Testis (tissue), 3 donors: ENCODE results near the gene NAT9. TPM values are rescaled to one million over a fixed set of nuclear protein-coding genes. Genes with fewer than 3 reads are reported as not detected.

ENCODE experiments used
- DNase-seq: peaks from one replicate; pipeline ENCODE4 v3.0.0-alpha.2; 2019
- H3K27ac ChIP-seq, 2 donors: fragments of 200-600 bp; sonication (generic); one replicate each; pipeline ENCODE4 v1.5.1; 2019
- H3K27me3 ChIP-seq: fragments of 200-600 bp; sonication (generic); one replicate; pipeline ENCODE4 v1.5.1; 2019
- H3K36me3 ChIP-seq: fragments of 200-600 bp; sonication (generic); one replicate; pipeline ENCODE4 v1.5.1; 2017; ENCODE audit warnings: low read depth; ENCODE audit errors: missing control alignments
- H3K4me1 ChIP-seq: fragments of 200-600 bp; sonication (generic); one replicate; pipeline ENCODE4 v1.5.1; 2019
- H3K4me3 ChIP-seq, 2 donors: fragments of 200-600 bp; sonication (generic); one replicate each; pipeline ENCODE4 v1.5.1; 2017 to 2019
- H3K9me3 ChIP-seq: fragments of 200-600 bp; sonication (generic); one replicate; pipeline ENCODE4 v1.5.1; 2017
- POLR2A ChIP-seq: fragments of 450-650 bp; IDR thresholded peaks from one replicate; pipeline ENCODE4 v1.6.1; 2017; ENCODE audit warnings: antibody characterized with exemption, mild to moderate bottlenecking, moderate library complexity
- WGBS, 2 donors: methylation state at CpG; one replicate each; pipeline ENCODE4 v1.1.5; 2018; 5-methylcytosine and 5-hydroxymethylcytosine counted together
- intact Hi-C: fragments of 100-400 bp; cut with DNase I; formaldehyde crosslinking; loops from one replicate; pipeline ENCODE4 v1.15.1; 2023; ENCODE audit warnings: low total_unique reads
- polyA plus RNA-seq: library from polyadenylated mRNA; stranded (reverse); fragments of 350-450 nt; fragmentation: Illumina TruSeq; extraction: RNeasy Lipid Tissue Mini Kit (QIAGEN cat#74804); gene quantifications from one replicate; pipeline ENCODE4 v1.2.3, GENCODE V29; 2014; ENCODE audit warnings: low read depth, low replicate concordance; ENCODE audit not compliant: insufficient read depth
- total RNA-seq, 2 donors: library from RNA; depleted of rRNA; stranded (reverse); fragments of >200 nt; gene quantifications; one replicate each; pipeline ENCODE4 v1.2.3, GENCODE V29; 2016
- TF ChIP-seq, protein P1 (sequence below), 3 experiments: fragments of 450-650 bp in 2 of 3; fragments of 200-600 bp in 1 of 3; sonication (generic) in 1 of 3; IDR thresholded peaks; one replicate each; pipeline ENCODE4 v1.5.1; 2016 to 2019; ENCODE audit warnings: antibody characterized with exemption in 3 of 3, mild to moderate bottlenecking in 2 of 3, moderate library complexity in 1 of 3

The NAT9 gene
- total and polyA plus RNA-seq, 3 donors from 2014 or later = 43.8 to 51.3 (median 45.6) TPM

DNA sequence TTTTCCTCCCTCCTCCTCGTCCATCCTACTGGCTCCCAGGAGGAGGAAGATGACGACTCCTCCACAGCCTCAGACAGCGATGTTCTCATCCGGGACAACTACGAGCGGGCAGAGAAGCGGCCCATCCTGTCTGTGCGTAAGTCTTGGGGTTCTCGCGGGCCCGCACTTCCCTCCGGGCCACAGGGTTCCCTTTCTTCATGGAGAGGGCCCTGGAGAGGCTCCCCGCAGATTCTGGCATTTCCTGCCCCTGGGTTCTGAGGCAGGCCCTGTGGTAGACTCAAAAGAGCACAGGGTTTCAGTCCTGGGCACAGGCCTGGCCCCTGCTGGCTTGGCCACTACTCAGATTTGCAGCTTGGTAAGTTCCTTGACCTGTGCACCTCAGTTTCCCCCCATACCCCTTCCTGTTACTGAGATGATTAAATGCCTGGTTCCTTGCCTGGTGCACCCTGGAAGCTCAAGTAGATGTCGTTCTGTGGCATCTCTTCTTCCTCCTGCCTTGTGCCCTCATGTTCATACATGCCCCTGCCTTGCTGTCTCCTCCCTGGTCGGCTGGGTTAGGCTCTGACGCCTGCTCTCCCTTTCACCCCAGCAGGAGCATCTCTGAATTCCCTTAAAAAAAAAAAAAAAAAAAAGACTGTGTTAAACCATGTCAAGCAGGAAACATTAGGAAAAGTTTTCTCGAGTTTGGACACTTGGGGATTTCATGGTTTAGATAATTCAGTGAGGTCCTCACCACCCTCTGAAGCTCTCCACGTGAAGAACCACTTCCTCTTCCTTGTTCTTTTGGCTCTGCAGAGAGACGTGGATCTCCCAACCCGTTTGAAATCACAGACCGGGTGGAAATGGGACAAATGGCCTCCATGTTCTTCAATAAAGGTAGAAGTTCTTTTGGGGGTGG, 14.3 kb upstream of the NAT9 start:
- Histone ChIP-seq H3K4me3 (no peak overlapping the region), H3K27me3 (no peaks in the 10 kb centered on the region), H3K9me3 (no peaks in the 10 kb centered on the region), H3K36me3 (no peaks in the 10 kb centered on the region), H3K4me1 (no peaks in the 10 kb centered on the region), H3K27ac (no peak overlapping the region)
- intact Hi-C loops = no loop called here
- WGBS, 2 donors = 86 to 88% methylated on average over 19 to 21 of the region's 21 CpGs
- DNase-seq = no peak
- no peak for TF ChIP-seq POLR2A

DNA sequence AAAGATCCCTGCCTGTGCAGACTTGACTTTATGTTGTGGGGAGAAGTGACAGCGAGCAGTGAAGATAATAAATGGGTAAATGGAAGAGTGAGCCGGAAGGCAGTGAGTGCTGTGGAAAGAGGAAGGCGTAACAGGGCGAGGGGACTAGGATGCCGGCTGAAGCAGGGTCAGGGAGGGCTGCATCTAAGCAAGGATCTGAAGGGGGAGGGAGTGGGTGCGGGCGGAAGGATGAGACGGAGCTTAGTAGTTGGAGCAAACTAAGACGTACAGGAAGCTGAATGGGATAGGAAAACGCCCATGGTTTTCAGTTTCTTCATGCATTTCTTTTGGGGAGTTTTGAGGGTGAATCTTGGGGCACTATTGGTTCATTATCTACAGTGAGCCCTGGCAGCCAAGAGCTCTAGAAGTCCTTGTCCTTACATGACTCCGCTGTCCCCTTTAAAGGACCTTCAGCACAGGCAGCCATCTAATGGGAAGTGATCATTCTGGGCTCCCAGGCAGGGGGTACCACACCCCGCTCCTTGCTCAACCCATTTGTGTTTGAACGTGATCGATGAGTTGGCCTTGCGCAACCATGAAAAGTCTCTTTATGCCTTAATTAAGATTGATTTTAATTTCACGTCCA, 10.4 kb upstream of the NAT9 start:
- 75 to 80% methylated on average over 16 of the region's 16 CpGs for WGBS, 2 donors
- TF ChIP-seq POLR2A = no peak
- TF ChIP-seq, protein P1, sequence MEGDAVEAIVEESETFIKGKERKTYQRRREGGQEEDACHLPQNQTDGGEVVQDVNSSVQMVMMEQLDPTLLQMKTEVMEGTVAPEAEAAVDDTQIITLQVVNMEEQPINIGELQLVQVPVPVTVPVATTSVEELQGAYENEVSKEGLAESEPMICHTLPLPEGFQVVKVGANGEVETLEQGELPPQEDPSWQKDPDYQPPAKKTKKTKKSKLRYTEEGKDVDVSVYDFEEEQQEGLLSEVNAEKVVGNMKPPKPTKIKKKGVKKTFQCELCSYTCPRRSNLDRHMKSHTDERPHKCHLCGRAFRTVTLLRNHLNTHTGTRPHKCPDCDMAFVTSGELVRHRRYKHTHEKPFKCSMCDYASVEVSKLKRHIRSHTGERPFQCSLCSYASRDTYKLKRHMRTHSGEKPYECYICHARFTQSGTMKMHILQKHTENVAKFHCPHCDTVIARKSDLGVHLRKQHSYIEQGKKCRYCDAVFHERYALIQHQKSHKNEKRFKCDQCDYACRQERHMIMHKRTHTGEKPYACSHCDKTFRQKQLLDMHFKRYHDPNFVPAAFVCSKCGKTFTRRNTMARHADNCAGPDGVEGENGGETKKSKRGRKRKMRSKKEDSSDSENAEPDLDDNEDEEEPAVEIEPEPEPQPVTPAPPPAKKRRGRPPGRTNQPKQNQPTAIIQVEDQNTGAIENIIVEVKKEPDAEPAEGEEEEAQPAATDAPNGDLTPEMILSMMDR (IDR thresholded peaks at IDR 0.05) = no peak
- H3K27ac ChIP-seq = no peak overlapping the region
- H3K36me3 ChIP-seq = no peaks in the 10 kb centered on the region
- no peaks in the 10 kb centered on the region for H3K9me3 ChIP-seq
- H3K27me3 ChIP-seq = no peaks in the 10 kb centered on the region
- DNase-seq = no peak
- no peak overlapping the region for H3K4me3 ChIP-seq
- intact Hi-C loops = no loop called here
- H3K4me1 ChIP-seq = no peaks in the 10 kb centered on the region

DNA sequence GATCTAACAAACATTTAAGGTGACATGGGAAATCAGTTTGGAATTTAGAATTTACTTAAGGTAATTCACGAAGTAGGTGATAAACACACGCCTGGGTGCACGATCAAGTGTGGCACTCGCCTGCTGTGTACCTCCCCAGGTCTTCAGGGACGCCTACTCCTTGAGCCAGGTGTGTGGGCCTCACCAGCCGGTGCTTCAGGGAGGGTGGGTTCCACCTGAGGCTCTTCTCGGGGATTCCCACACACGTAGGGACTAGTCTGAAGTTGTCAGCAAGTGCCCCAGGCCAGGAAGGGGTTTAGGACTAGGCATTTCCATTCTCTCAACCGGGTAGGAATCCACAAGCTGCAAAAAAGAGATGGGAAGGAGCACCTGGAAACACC, 9.8 kb upstream of the NAT9 start:
- DNase-seq = no peak
- H3K4me3 ChIP-seq = no peak overlapping the region
- intact Hi-C loops = no loop called here
- H3K4me1 ChIP-seq = no peaks in the 10 kb centered on the region
- H3K27me3 ChIP-seq = no peaks in the 10 kb centered on the region
- no peak overlapping the region for H3K27ac ChIP-seq
- no peaks in the 10 kb centered on the region for H3K36me3 ChIP-seq
- 86 to 94% methylated on average over 9 of the region's 9 CpGs for WGBS, 2 donors
- H3K9me3 ChIP-seq = no peaks in the 10 kb centered on the region
- TF ChIP-seq POLR2A = no peak
- TF ChIP-seq, protein P1 (IDR thresholded peaks at IDR 0.05) = no peak

DNA sequence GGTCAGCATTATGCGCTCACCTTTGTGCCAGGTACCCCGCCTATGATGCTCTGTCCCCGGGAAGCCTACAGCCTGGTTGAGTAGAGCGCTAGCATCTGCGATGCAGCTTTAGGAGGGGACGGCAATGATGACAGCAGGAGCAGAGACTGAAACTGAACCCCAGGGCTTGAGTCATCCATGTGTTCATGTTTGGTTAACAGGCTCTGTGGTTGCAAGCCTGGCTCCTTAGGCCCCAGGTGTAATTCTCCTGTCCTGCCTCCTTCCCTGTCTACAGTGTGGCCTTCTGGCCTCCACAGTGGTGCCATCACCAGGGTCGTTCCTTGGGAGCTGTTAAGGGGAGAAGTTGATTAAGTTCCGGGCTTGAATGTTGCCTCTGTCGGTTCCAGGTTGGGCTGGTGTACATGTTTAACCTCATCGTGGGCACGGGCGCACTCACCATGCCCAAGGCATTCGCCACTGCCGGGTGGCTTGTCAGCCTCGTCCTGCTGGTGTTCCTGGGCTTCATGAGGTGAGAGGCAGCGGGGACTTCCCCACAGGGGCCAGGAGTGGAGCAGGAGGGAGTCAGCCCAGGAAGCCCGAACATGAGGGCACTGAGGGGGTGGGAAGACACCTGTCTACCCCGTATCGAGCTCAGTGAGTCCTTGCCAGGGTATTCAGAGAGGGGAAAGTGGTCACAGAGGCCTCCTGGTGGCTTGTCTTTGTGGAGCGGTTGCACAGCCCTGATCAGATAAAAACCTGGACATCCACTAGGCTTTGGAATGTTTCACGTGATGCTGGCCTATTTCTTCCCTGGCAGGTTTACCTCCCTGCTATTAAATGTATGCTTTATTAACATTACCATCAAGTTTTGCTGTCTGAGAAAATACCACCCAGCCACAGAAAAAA, 9.2 kb upstream of the NAT9 start:
- Histone ChIP-seq H3K27ac (no peak overlapping the region), H3K27me3 (no peaks in the 10 kb centered on the region), H3K9me3 (no peaks in the 10 kb centered on the region), H3K36me3 (no peaks in the 10 kb centered on the region), H3K4me3 (no peak overlapping the region), H3K4me1 (no peaks in the 10 kb centered on the region)
- TF ChIP-seq POLR2A = no peak
- TF ChIP-seq, protein P1 (IDR thresholded peaks at IDR 0.05) = no peak
- no peak for DNase-seq
- intact Hi-C loops = no loop called here
- WGBS, 2 donors = 80 to 82% methylated on average over 11 to 21 of the region's 21 CpGs
